ENCODE results near the gene L3MBTL2.

GRCh38 chr22:41226723-41227655 lies 21.9 kb downstream of the L3MBTL2 start:
- TF ChIP-seq POLR2A (IDR thresholded peaks at IDR 0.05) (no peak), CTCF (IDR thresholded peaks at IDR 0.05) (no peak)
